Suprapubic skin (tissue), 4 donors: ENCODE results near the gene PHRF1.

ENCODE experiments used
- EP300 ChIP-seq: sonication (generic); formaldehyde crosslinking; IDR thresholded peaks from one replicate; pipeline ENCODE4 v1.6.1; 2017; ENCODE audit warnings: antibody characterized with exemption
- POLR2A ChIP-seq, 2 donors: fragments of 450-650 bp; IDR thresholded peaks; one replicate each; pipeline ENCODE4 v1.6.1; 2017; ENCODE audit warnings: antibody characterized with exemption in 2 of 2, mild to moderate bottlenecking in 2 of 2, moderate library complexity in 2 of 2
- POLR2AphosphoS5 ChIP-seq, 3 donors: sonication (generic); formaldehyde crosslinking; IDR thresholded peaks; one replicate each; pipeline ENCODE4 v1.6.1; 2017; ENCODE audit warnings: antibody characterized with exemption in 3 of 3
- TF ChIP-seq, protein P1 (sequence below), 2 donors: fragments of 200-600 bp in 1 of 2; fragments of 450-650 bp in 1 of 2; sonication (generic) in 1 of 2; IDR thresholded peaks; one replicate each; pipeline ENCODE4 v1.5.1; 2016 to 2019; ENCODE audit warnings: antibody characterized with exemption in 2 of 2, mild to moderate bottlenecking in 1 of 2, moderate library complexity in 1 of 2

DNA sequence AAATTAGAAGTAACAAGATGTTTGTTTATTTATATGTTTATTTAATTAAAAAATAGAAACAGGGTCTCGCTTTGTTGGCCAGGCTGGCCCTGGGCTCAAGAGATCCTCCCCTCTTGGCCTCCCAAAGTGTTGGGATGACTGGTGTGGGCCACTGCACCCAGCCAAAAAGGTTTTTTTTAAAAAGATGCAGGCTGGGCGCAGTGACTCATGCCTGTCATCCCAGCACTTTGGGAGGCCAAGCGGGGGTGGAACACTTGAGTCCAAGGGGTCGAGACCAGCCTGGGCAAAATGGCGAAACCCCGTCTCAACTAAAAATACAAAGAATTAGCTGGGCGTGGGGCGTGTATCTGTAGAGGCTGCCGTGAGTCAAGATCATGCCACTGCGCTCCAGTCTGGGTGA, 74.2 kb downstream of the PHRF1 start:
- TF ChIP-seq, protein P1, sequence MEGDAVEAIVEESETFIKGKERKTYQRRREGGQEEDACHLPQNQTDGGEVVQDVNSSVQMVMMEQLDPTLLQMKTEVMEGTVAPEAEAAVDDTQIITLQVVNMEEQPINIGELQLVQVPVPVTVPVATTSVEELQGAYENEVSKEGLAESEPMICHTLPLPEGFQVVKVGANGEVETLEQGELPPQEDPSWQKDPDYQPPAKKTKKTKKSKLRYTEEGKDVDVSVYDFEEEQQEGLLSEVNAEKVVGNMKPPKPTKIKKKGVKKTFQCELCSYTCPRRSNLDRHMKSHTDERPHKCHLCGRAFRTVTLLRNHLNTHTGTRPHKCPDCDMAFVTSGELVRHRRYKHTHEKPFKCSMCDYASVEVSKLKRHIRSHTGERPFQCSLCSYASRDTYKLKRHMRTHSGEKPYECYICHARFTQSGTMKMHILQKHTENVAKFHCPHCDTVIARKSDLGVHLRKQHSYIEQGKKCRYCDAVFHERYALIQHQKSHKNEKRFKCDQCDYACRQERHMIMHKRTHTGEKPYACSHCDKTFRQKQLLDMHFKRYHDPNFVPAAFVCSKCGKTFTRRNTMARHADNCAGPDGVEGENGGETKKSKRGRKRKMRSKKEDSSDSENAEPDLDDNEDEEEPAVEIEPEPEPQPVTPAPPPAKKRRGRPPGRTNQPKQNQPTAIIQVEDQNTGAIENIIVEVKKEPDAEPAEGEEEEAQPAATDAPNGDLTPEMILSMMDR (IDR thresholded peaks at IDR 0.05) = no peak
- no peak for TF ChIP-seq EP300
- no peak for TF ChIP-seq POLR2A (IDR thresholded peaks at IDR 0.05)
- TF ChIP-seq POLR2AphosphoS5 (IDR thresholded peaks at IDR 0.05) = no peak
